ENCODE results near the gene CX3CL1.

The CX3CL1 gene

GRCh38 chr16:57356547-57356946, 15.7 kb upstream of the CX3CL1 start:
- no peaks in the 10 kb centered on the region for H3F3A ChIP-seq (ENCODE audit: low read depth)
- H3K9me2 ChIP-seq (replicated peaks; ENCODE audit: low read depth, low read length), result no peaks in the 10 kb centered on the region
- H2AFZ ChIP-seq (ENCODE audit: low read length), result no peak overlapping the region
- H3K4me2 ChIP-seq (ENCODE audit: low read depth, low read length, poor library complexity, severe bottlenecking), result no peak overlapping the region
- no peaks in the 10 kb centered on the region for H3K27me3 ChIP-seq (ENCODE audit: insufficient read depth, low read length, poor library complexity, severe bottlenecking)
- H3K9ac ChIP-seq (ENCODE audit: low read depth, low read length, poor library complexity, severe bottlenecking), result no peak overlapping the region
- no peak overlapping the region for H3K4me3 ChIP-seq (ENCODE audit: low read length, poor library complexity, severe bottlenecking)
- no peaks in the 10 kb centered on the region for H3K79me2 ChIP-seq (ENCODE audit: insufficient read depth, low read length)
- H4K20me1 ChIP-seq (ENCODE audit: insufficient read depth, low read length, poor library complexity, severe bottlenecking), result no peaks in the 10 kb centered on the region
- H3K9me3 ChIP-seq (ENCODE audit: insufficient read depth, low read depth, low read length), result no peaks in the 10 kb centered on the region
- no peaks in the 10 kb centered on the region for H3K36me3 ChIP-seq (ENCODE audit: insufficient read depth, low read length)
- no peaks in the 10 kb centered on the region for H3K4me1 ChIP-seq (ENCODE audit: insufficient read depth, low read length, poor library complexity, severe bottlenecking)
- TF ChIP-seq CTCF (conservative IDR thresholded peaks at IDR 0.05; ENCODE audit: low read length) (no peak), EZH2phosphoT487 (IDR thresholded peaks at IDR 0.05; ENCODE audit: borderline replicate concordance) (no peak)

GRCh38 chr16:57357330-57358085, 14.8 kb upstream of the CX3CL1 start:
- no peaks in the 10 kb centered on the region for H3K79me2 ChIP-seq (ENCODE audit: insufficient read depth, low read length)
- H3K36me3 ChIP-seq (ENCODE audit: insufficient read depth, low read length), result no peaks in the 10 kb centered on the region
- H3F3A ChIP-seq (ENCODE audit: low read depth), result no peaks in the 10 kb centered on the region
- TF ChIP-seq EZH2phosphoT487 (IDR thresholded peaks at IDR 0.05; ENCODE audit: borderline replicate concordance), result no peak
- no peak for TF ChIP-seq CTCF (conservative IDR thresholded peaks at IDR 0.05; ENCODE audit: low read length)
- no peaks in the 10 kb centered on the region for H4K20me1 ChIP-seq (ENCODE audit: insufficient read depth, low read length, poor library complexity, severe bottlenecking)
- H3K27me3 ChIP-seq (ENCODE audit: insufficient read depth, low read length, poor library complexity, severe bottlenecking), result no peaks in the 10 kb centered on the region
- no peak overlapping the region for H3K4me2 ChIP-seq (ENCODE audit: low read depth, low read length, poor library complexity, severe bottlenecking)
- H3K9me2 ChIP-seq (replicated peaks; ENCODE audit: low read depth, low read length), result no peaks in the 10 kb centered on the region
- H2AFZ ChIP-seq (ENCODE audit: low read length), result no peak overlapping the region
- H3K9me3 ChIP-seq (ENCODE audit: insufficient read depth, low read depth, low read length), result no peaks in the 10 kb centered on the region
- no peak overlapping the region for H3K9ac ChIP-seq (ENCODE audit: low read depth, low read length, poor library complexity, severe bottlenecking)
- H3K4me1 ChIP-seq (ENCODE audit: insufficient read depth, low read length, poor library complexity, severe bottlenecking), result no peaks in the 10 kb centered on the region
- no peak overlapping the region for H3K4me3 ChIP-seq (ENCODE audit: low read length, poor library complexity, severe bottlenecking)

- TF ChIP-seq CTCF (conservative IDR thresholded peaks at IDR 0.05; ENCODE audit: low read length) (no peak), EZH2phosphoT487 (IDR thresholded peaks at IDR 0.05; ENCODE audit: borderline replicate concordance) (no peak)
- no peaks in the 10 kb centered on the region for H3K36me3 ChIP-seq (ENCODE audit: insufficient read depth, low read length)
- H3K79me2 ChIP-seq (ENCODE audit: insufficient read depth, low read length), result no peaks in the 10 kb centered on the region
- no peaks in the 10 kb centered on the region for H3K9me2 ChIP-seq (replicated peaks; ENCODE audit: low read depth, low read length)
- no peaks in the 10 kb centered on the region for H4K20me1 ChIP-seq (ENCODE audit: insufficient read depth, low read length, poor library complexity, severe bottlenecking)
- no peaks in the 10 kb centered on the region for H3K9me3 ChIP-seq (ENCODE audit: insufficient read depth, low read depth, low read length)
- no peaks in the 10 kb centered on the region for H3F3A ChIP-seq (ENCODE audit: low read depth)
- H2AFZ ChIP-seq (ENCODE audit: low read length), result no peak overlapping the region
- no peaks in the 10 kb centered on the region for H3K27me3 ChIP-seq (ENCODE audit: insufficient read depth, low read length, poor library complexity, severe bottlenecking)
- H3K9ac ChIP-seq (ENCODE audit: low read depth, low read length, poor library complexity, severe bottlenecking), result no peak overlapping the region
- no peak overlapping the region for H3K4me2 ChIP-seq (ENCODE audit: low read depth, low read length, poor library complexity, severe bottlenecking)
- H3K4me3 ChIP-seq (ENCODE audit: low read length, poor library complexity, severe bottlenecking), result no peak overlapping the region
- H3K4me1 ChIP-seq (ENCODE audit: insufficient read depth, low read length, poor library complexity, severe bottlenecking), result no peaks in the 10 kb centered on the region
Observed at GRCh38 chr16:57358086-57358420, 14.2 kb upstream of the CX3CL1 start.

All from Loucy (cell line).